HG03060 (cell line): ENCODE measurements around the gene CNNM3.
A peak's percentile ranks its signal among the peaks of the same experiment; 100 is the strongest.

Source experiments
- ATAC-seq: cut with Tn5 transposase; IDR thresholded peaks from one replicate; pipeline ENCODE4 v1.9.1; 2021; ENCODE audit warnings: low read depth, moderate number of reproducible peaks; ENCODE audit not compliant: unreplicated experiment

CNNM3 gene

GRCh38 chr2:96874198-96874831 is 58.2 kb downstream of the CNNM3 start:
- ATAC-seq: peak; percentile 63

GRCh38 chr2:96875498-96876268 is 59.6 kb downstream of the CNNM3 start:
- ATAC-seq: no peak

DNA sequence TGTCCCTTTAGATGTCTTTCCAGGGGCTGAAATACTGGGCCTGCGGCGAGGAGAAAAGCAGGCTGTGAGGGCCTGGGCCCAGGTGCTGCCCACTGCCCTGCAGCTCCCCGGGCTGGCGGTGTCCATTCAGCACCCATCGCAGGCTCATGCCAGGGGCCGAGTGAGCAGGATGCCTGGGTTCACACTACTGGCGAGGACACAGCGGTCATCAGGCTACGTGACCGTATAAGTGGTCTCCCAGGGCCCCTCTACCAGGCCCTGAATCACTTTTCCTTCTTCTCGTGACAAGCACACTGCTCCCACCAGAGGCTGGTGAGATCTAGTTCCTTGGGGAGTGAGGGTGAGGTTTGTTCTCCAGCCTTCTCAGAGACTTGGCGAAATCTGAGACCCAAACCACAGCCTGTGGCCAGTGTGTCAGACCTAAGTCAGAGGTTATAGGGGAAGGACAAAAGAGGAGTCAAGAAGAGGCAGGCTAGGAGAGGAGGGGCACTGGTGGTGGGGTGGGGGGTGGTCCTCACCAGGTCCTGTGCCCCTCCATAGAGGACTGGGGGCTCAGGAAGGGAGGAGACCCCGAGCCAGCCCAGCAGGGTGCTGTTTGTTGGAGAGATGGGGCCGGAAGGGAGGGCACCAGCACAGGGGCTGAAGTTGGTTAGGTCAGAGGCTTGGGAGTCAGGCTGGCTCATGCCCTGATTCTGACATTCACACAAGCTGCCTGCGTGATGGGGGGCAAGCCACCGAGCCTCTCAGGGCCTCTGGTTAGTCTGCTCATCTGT is 60.4 kb downstream of the CNNM3 start:
- ATAC-seq: no peak

DNA sequence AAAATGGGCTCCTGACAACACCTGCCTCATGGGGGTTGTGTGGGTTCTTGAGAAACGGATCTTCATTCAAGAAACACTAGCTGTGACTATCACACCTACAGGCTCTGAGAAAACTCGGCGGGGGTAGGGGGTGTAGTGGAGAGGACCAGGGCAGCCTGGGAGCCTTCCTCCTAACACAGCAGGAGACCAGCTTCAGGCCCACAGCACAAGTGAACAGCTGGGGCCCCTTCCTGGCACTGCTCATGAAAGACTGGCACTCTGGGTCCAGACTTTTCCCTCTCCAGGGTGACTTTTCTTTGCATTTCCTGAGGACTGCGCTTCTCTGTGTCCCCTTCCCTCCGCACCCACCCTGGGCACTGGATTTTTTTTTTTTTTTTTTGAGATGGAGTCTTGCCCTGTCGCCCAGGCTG is 61.0 kb downstream of the CNNM3 start:
- no peak for ATAC-seq

- no peak for ATAC-seq
These were observed 61.6 kb downstream of the CNNM3 start for GRCh38 chr2:96877631-96878092.

GRCh38 chr2:96878171-96878570 is 62.1 kb downstream of the CNNM3 start:
- no peak for ATAC-seq

GRCh38 chr2:96878796-96879544 is 62.9 kb downstream of the CNNM3 start:
- no peak for ATAC-seq

GRCh38 chr2:96879545-96880040 is 63.5 kb downstream of the CNNM3 start:
- no peak for ATAC-seq

DNA sequence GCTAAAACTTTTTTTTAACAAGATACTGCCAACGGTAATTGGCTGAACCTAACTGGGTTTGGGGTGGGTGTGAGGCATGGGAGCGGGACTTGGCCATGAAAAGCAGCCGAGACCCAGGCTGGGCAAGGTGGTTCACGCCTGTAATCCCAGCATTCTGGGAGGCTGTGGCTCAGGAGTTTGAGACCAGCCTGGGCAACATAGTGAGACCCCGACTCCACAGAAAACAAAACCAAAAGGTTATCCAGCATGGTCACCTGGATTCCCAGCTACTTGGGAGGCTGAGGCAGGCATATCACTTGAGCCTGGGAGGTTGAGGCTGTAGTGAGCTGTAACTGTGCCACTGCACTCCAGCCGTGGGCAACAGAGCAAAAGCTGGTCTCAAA is 64.8 kb downstream of the CNNM3 start:
- no peak for ATAC-seq

GRCh38 chr2:96881349-96882195 is 65.5 kb downstream of the CNNM3 start:
- ATAC-seq: no peak

GRCh38 chr2:96882230-96882629 is 66.2 kb downstream of the CNNM3 start:
- no peak for ATAC-seq

DNA sequence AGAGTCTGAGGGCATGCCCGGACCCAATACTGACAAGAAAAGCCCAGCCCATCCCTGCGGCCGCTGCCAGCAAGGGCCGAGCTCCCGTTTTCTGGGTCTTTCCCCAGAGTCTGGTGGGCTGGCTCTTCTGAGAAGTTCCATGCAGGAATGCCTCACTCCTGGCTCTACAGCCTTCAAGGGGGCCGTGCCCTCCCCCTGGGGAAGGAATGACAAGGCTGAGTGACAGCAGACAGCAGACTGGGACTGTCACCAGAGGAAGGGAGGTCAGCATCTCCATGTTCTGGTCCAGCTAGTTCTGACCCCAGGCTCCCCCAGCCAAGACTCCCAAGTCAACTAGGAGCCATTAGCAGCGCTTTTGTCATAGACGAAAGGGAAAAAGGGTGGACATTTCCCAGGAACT is 66.8 kb downstream of the CNNM3 start:
- no peak for ATAC-seq

DNA sequence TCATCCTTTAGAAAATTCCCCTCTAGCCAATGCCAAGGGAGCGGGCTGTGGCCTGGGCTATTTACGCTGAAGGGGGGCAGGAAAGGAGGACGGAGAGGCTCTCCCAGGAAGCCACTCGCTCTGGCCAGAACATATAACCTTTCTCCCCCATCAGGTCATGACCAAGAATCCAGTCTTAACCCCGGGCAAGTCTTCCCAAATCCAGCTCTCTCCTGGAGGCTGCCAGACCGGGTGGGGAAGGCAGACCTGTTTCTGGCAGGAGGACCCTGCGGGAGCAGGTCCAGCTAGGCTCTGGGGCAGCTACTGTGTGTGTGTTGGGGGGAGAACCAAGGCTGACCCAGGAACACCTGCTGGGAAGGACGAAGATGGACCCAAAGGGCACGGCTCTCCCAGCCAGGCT is 67.2 kb downstream of the CNNM3 start:
- no peak for ATAC-seq
